RWPE1 (cell line): Measurements from ENCODE around the gene HKDC1.

ENCODE experiments used
- CTCF ChIA-PET: fragments of 350-600 bp; sonication (Branson Sonifier 250); formaldehyde crosslinking; extraction: SDS; loops from one replicate; lab custom pipeline; 2021; lab: Yijun Ruan, JAX
- POLR2A ChIA-PET: fragments of 400-600 bp; formaldehyde crosslinking; extraction: SDS; loops from one replicate; lab custom pipeline; 2020; ENCODE audit warnings: antibody characterized with exemption; ENCODE audit not compliant: low non-redundant PET; lab: Yijun Ruan, JAX
- DNase-seq: peaks from one replicate; pipeline ENCODE4 v3.0.0; 2012; ENCODE audit warnings: low spot score
- H3K27ac ChIP-seq: fragments of 450-650 bp; 2 replicates; pipeline ENCODE4 v1.5.1; 2017
- CTCF ChIP-seq: fragments of 450-650 bp; conservative IDR thresholded peaks from 2 replicates; pipeline ENCODE4 v1.5.1; 2017; ENCODE audit warnings: low read depth, mild to moderate bottlenecking

The HKDC1 gene

GRCh38 chr10:69265521-69265920, 45.4 kb downstream of the HKDC1 start:
- DNase-seq = no peak
- H3K27ac ChIP-seq = no peak overlapping the region
- TF ChIP-seq CTCF = no peak
- ChIA-PET POLR2A (no interaction called here), CTCF (no interaction called here)

- no peak for TF ChIP-seq CTCF
- ChIA-PET CTCF (interaction anchor here (0.6 kb wide), 2 partner anchors 124 to 271 kb away, joined by 3 read pairs; no protein-coding TSS in a partner anchor), POLR2A (no interaction called here)
- no peak for DNase-seq
- H3K27ac ChIP-seq = no peak overlapping the region
Measured at GRCh38 chr10:69268761-69269416, 48.8 kb downstream of the HKDC1 start.

- ChIA-PET CTCF (interaction anchor here (0.7 kb wide), 1 partner anchor 429 kb away, joined by 3 read pairs; no protein-coding TSS in a partner anchor), POLR2A (no interaction called here)
- TF ChIP-seq CTCF = no peak
- H3K27ac ChIP-seq = no peak overlapping the region
- DNase-seq = no peak
Measured at GRCh38 chr10:69269761-69270160, 49.6 kb downstream of the HKDC1 start.

GRCh38 chr10:69270990-69271389, 50.9 kb downstream of the HKDC1 start:
- no peak for DNase-seq
- ChIA-PET POLR2A (no interaction called here), CTCF (no interaction called here)
- no peak for TF ChIP-seq CTCF
- H3K27ac ChIP-seq = no peak overlapping the region

GRCh38 chr10:69272624-69273023, 52.5 kb downstream of the HKDC1 start:
- TF ChIP-seq CTCF = no peak
- POLR2A ChIA-PET = no interaction called here

GRCh38 chr10:69275444-69275843, 55.3 kb downstream of the HKDC1 start:
- DNase-seq = no peak
- ChIA-PET POLR2A (no interaction called here), CTCF (no interaction called here)
- H3K27ac ChIP-seq = no peak overlapping the region
- TF ChIP-seq CTCF = no peak

More at GRCh38 chr10:69272624-69273023, 52.5 kb downstream of the HKDC1 start:
- H3K27ac ChIP-seq = no peak overlapping the region
- CTCF ChIA-PET = no interaction called here
- no peak for DNase-seq
